Trophoblast cell (in vitro differentiated cells and primary cell): ENCODE data around the gene C5orf46.

Source experiments
- DNase-seq, 2 donors: peaks; one replicate each; pipeline ENCODE4 v3.0.0-alpha.2; 2016
- H2AFZ ChIP-seq: 2 replicates; pipeline ENCODE4 v1.6.1; 2013; ENCODE audit warnings: low read length, moderate library complexity, mild to moderate bottlenecking; ENCODE audit not compliant: insufficient read depth, poor library complexity
- H2AK5ac ChIP-seq: 2 replicates; pipeline ENCODE4 v1.6.1; 2013; ENCODE audit warnings: mild to moderate bottlenecking, low read length
- H2BK120ac ChIP-seq: 2 replicates; pipeline ENCODE4 v1.6.1; 2013; ENCODE audit warnings: low read length, mild to moderate bottlenecking, moderate library complexity; ENCODE audit not compliant: insufficient read depth, poor library complexity
- H2BK12ac ChIP-seq: 2 replicates; pipeline ENCODE4 v1.6.1; 2013; ENCODE audit warnings: mild to moderate bottlenecking, low read length, moderate library complexity
- H2BK5ac ChIP-seq: 2 replicates; pipeline ENCODE4 v1.6.1; 2013; ENCODE audit warnings: low read length, low read depth, moderate library complexity, mild to moderate bottlenecking; ENCODE audit not compliant: poor library complexity
- H3K14ac ChIP-seq: 2 replicates; pipeline ENCODE4 v1.6.1; 2013; ENCODE audit warnings: mild to moderate bottlenecking, low read length
- H3K18ac ChIP-seq: 2 replicates; pipeline ENCODE4 v1.6.1; 2013; ENCODE audit warnings: mild to moderate bottlenecking, low read length
- H3K23ac ChIP-seq: 2 replicates; pipeline ENCODE4 v1.6.1; 2013; ENCODE audit warnings: low read length
- H3K27ac ChIP-seq: 2 replicates; pipeline ENCODE4 v1.5.1; 2013; ENCODE audit warnings: low read depth, mild to moderate bottlenecking, inconsistent platforms, low read length, moderate library complexity
- H3K27me3 ChIP-seq: 2 replicates; pipeline ENCODE4 v1.6.1; 2013; ENCODE audit warnings: inconsistent platforms, mild to moderate bottlenecking, low read length, moderate library complexity; ENCODE audit not compliant: insufficient read depth
- H3K36me3 ChIP-seq, 2 experiments: 1 replicate in 1 of 2; 2 replicates in 1 of 2; pipeline ENCODE4 v1.6.1; 2013; ENCODE audit warnings: low read length in 2 of 2, mild to moderate bottlenecking in 2 of 2, moderate library complexity in 1 of 2; ENCODE audit not compliant: insufficient read depth in 2 of 2, control insufficient read depth in 1 of 2
- H3K4ac ChIP-seq: 2 replicates; pipeline ENCODE4 v1.6.1; 2013; ENCODE audit warnings: low read depth, mild to moderate bottlenecking, low read length, moderate library complexity
- H3K4me1 ChIP-seq, 2 experiments: 1 replicate in 1 of 2; 2 replicates in 1 of 2; pipeline ENCODE4 v1.6.1; 2013; ENCODE audit warnings: low read length in 2 of 2, mild to moderate bottlenecking in 2 of 2, moderate library complexity in 1 of 2; ENCODE audit not compliant: insufficient read depth in 2 of 2, control insufficient read depth in 1 of 2
- H3K4me2 ChIP-seq: 2 replicates; pipeline ENCODE4 v1.6.1; 2013; ENCODE audit warnings: inconsistent platforms, mild to moderate bottlenecking, low read length, moderate library complexity
- H3K4me3 ChIP-seq: 2 replicates; pipeline ENCODE4 v1.5.1; 2013; ENCODE audit warnings: mild to moderate bottlenecking, low read depth, low read length, inconsistent platforms
- H3K79me1 ChIP-seq: one replicate; pipeline ENCODE4 v1.6.1; 2013; ENCODE audit warnings: low read length
- H3K79me2 ChIP-seq: 2 replicates; pipeline ENCODE4 v1.6.1; 2013; ENCODE audit warnings: low read length, mild to moderate bottlenecking; ENCODE audit not compliant: control insufficient read depth, insufficient read depth, poor library complexity
- H3K9ac ChIP-seq: 2 replicates; pipeline ENCODE4 v1.6.1; 2013; ENCODE audit warnings: mild to moderate bottlenecking, low read length
- H3K9me3 ChIP-seq: 2 replicates; pipeline ENCODE4 v1.6.1; 2013; ENCODE audit warnings: low read depth, mild to moderate bottlenecking, control low read depth, inconsistent platforms, low read length; ENCODE audit not compliant: insufficient read depth
- H4K12ac ChIP-seq: 2 replicates; pipeline ENCODE4 v1.6.1; 2013; ENCODE audit warnings: low read depth, mild to moderate bottlenecking, low read length, moderate library complexity
- H4K8ac ChIP-seq: 2 replicates; pipeline ENCODE4 v1.6.1; 2013; ENCODE audit warnings: low read depth, mild to moderate bottlenecking, low read length, moderate library complexity
- H4K91ac ChIP-seq: one replicate; pipeline ENCODE4 v1.6.1; 2013; ENCODE audit warnings: low read depth, mild to moderate bottlenecking, low read length, moderate library complexity
- WGBS: extraction: QIAGEN DNeasy Blood & Tissue Kit; methylation state at CpG from one replicate; pipeline ENCODE4 v1.1.7; 2013; ENCODE audit warnings: missing lambda C conversion rate; ENCODE audit not compliant: insufficient read length, insufficient coverage; ENCODE audit errors: extremely low coverage; 5-methylcytosine and 5-hydroxymethylcytosine counted together

C5orf46 gene

GRCh38 chr5:147842869-147843268, 63.5 kb downstream of the C5orf46 start:
- no peak overlapping the region for H2BK120ac ChIP-seq
- no peaks in the 10 kb centered on the region for H3K9me3 ChIP-seq
- no peaks in the 10 kb centered on the region for H3K27me3 ChIP-seq
- H4K12ac ChIP-seq: no peak overlapping the region
- H4K91ac ChIP-seq: no peak overlapping the region
- no peak overlapping the region for H3K14ac ChIP-seq
- H2BK5ac ChIP-seq: no peak overlapping the region
- H3K9ac ChIP-seq: no peak overlapping the region
- H3K79me1 ChIP-seq: no peaks in the 10 kb centered on the region
- H3K27ac ChIP-seq: no peak overlapping the region
- no peak overlapping the region for H3K4me2 ChIP-seq
- DNase-seq: no peak
- H3K23ac ChIP-seq: no peak overlapping the region
- H2AFZ ChIP-seq: no peak overlapping the region
- H3K18ac ChIP-seq: no peak overlapping the region
- no CpG with 5 or more reads among the region's 2 CpGs for WGBS
- H4K8ac ChIP-seq: no peak overlapping the region
- no peaks in the 10 kb centered on the region for H3K79me2 ChIP-seq
- H3K4ac ChIP-seq: no peak overlapping the region
- no peak overlapping the region for H3K4me3 ChIP-seq
- no peak overlapping the region for H2BK12ac ChIP-seq
- H3K4me1 ChIP-seq: no peaks in the 10 kb centered on the region
- no peaks in the 10 kb centered on the region for H3K36me3 ChIP-seq
- no peak overlapping the region for H2AK5ac ChIP-seq
